Stomach (tissue), 9 donors: ENCODE results near the gene TRIP13. TPM values are rescaled to one million over a fixed set of nuclear protein-coding genes. Genes with fewer than 3 reads are reported as not detected.

Experiments
- DNase-seq, 2 donors: peaks; one replicate each; pipeline versions ENCODE4 v3.0.0 to v3.0.0-alpha.2; 2013 to 2019
- H3K27ac ChIP-seq, 5 donors: fragments of 200-600 bp in 4 of 5; sonication (generic) in 4 of 5; one replicate each; pipeline ENCODE4 v1.5.1; 2013 to 2019; ENCODE audit warnings: mild to moderate bottlenecking in 1 of 5, moderate library complexity in 1 of 5
- H3K27me3 ChIP-seq, 3 donors: fragments of 200-600 bp; sonication (generic); one replicate each; pipeline ENCODE4 v1.5.1; 2017 to 2019; ENCODE audit warnings: mixed run types in 1 of 3
- H3K36me3 ChIP-seq, 4 donors: fragments of 200-600 bp; sonication (generic); 1 replicate in 3 of 4; 2 replicates in 1 of 4; pipeline ENCODE4 v1.5.1; 2016 to 2019
- H3K4me1 ChIP-seq, 4 donors: fragments of 200-600 bp; sonication (generic); one replicate each; pipeline ENCODE4 v1.5.1; 2016 to 2019
- H3K4me3 ChIP-seq, 4 donors: fragments of 200-600 bp; sonication (generic) in 3 of 4; one replicate each; pipeline ENCODE4 v1.5.1; 2016 to 2019; ENCODE audit warnings: mild to moderate bottlenecking in 1 of 4
- H3K9me3 ChIP-seq, 4 donors: fragments of 200-600 bp; sonication (generic); one replicate each; pipeline ENCODE4 v1.5.1; 2016 to 2019
- CTCF ChIP-seq, 7 experiments: fragments of 450-650 bp in 4 of 7; fragments of 200-600 bp in 3 of 7; sonication (generic) in 3 of 7; IDR thresholded peaks; one replicate each; pipeline ENCODE4 v1.5.1; 2016 to 2019; ENCODE audit warnings: antibody characterized with exemption in 7 of 7, control low read depth in 2 of 7, mild to moderate bottlenecking in 1 of 7
- EP300 ChIP-seq: sonication (generic); formaldehyde crosslinking; IDR thresholded peaks from one replicate; pipeline ENCODE4 v1.6.1; 2017; ENCODE audit warnings: antibody characterized with exemption
- POLR2A ChIP-seq, 4 donors: fragments of 450-650 bp; IDR thresholded peaks; one replicate each; pipeline ENCODE4 v1.6.1; 2016; ENCODE audit warnings: antibody characterized with exemption in 4 of 4, control low read depth in 2 of 4, mild to moderate bottlenecking in 1 of 4, moderate library complexity in 1 of 4
- POLR2AphosphoS5 ChIP-seq, 3 donors: sonication (generic); formaldehyde crosslinking; IDR thresholded peaks; one replicate each; pipeline ENCODE4 v1.6.1; 2016; ENCODE audit warnings: antibody characterized with exemption in 3 of 3
- WGBS, 5 donors: extraction: QIAGEN DNeasy Blood & Tissue Kit in 3 of 5; methylation state at CpG; one replicate each; pipeline versions ENCODE4 v1.1.5 to v1.1.7; 2013 to 2018; 5-methylcytosine and 5-hydroxymethylcytosine counted together
- intact Hi-C: fragments of 100-400 bp; cut with DNase I; formaldehyde crosslinking; loops from one replicate; pipeline ENCODE4 v1.15.1; 2023; ENCODE audit warnings: low total_unique reads
- polyA plus RNA-seq, 3 donors: library from polyadenylated mRNA; stranded (reverse); fragments of 200-250 nt; gene quantifications; one replicate each; pipeline ENCODE4 v1.2.3, GENCODE V29; 2013
- total RNA-seq, 5 donors: library from RNA; depleted of rRNA; stranded (reverse); fragments of >200 nt; gene quantifications; one replicate each; pipeline versions ENCODE4 v1.1.0 to v1.2.3, GENCODE V29; 2014 to 2016
- donor health status: healthy with polysubstance abuse.
- donor health status: Bipolar disorder and iron deficiency.
- donor health status: healthy.

TRIP13 gene
- total and polyA plus RNA-seq, 8 donors: 0.58 to 10.4 (median 3.5) TPM; not detected in 1

- 91 to 94% (median 93%) methylated on average over 18 of the region's 18 CpGs for WGBS, 5 donors
- no peak for TF ChIP-seq POLR2AphosphoS5 (IDR thresholded peaks at IDR 0.05)
- TF ChIP-seq EP300: no peak
- TF ChIP-seq POLR2A (IDR thresholded peaks at IDR 0.05): no peak
- no peak for TF ChIP-seq CTCF (IDR thresholded peaks at IDR 0.05)
- H3K4me1 ChIP-seq: peaks cover 0 to under 1% (median 0%) of the 10 kb centered on the region in 4 donors
- peaks cover 75 to 98% (median 98%) of the 10 kb centered on the region in 4 donors for H3K36me3 ChIP-seq
- H3K27me3 ChIP-seq: no peaks in the 10 kb centered on the region
- no peaks in the 10 kb centered on the region for H3K9me3 ChIP-seq
- no peak for DNase-seq
- H3K27ac ChIP-seq: no peak overlapping the region
- H3K4me3 ChIP-seq: no peak overlapping the region
- intact Hi-C loops: no loop called here
Measured at GRCh38 chr5:885127-885442, 7.6 kb upstream of the TRIP13 start.

- Histone ChIP-seq H3K9me3 (no peaks in the 10 kb centered on the region), H3K27ac (no peak overlapping the region), H3K4me1 (peaks cover 0 to 5% (median under 1%) of the 10 kb centered on the region in 4 donors), H3K36me3 (peaks cover 80 to 100% (median 100%) of the 10 kb centered on the region in 4 donors), H3K4me3 (no peak overlapping the region), H3K27me3 (no peaks in the 10 kb centered on the region)
- DNase-seq: no peak
- TF ChIP-seq CTCF (IDR thresholded peaks at IDR 0.05) (no peak), POLR2AphosphoS5 (IDR thresholded peaks at IDR 0.05) (no peak), POLR2A (IDR thresholded peaks at IDR 0.05) (no peak), EP300 (no peak)
- intact Hi-C loops: no loop called here
- 82 to 89% (median 89%) methylated on average over 11 to 13 of the region's 13 CpGs for WGBS, 5 donors
Measured at GRCh38 chr5:885529-885928, 7.2 kb upstream of the TRIP13 start.

GRCh38 chr5:886036-886435, 6.6 kb upstream of the TRIP13 start:
- Histone ChIP-seq H3K9me3 (no peaks in the 10 kb centered on the region), H3K27ac (no peak overlapping the region), H3K36me3 (peaks cover 77 to 100% (median 100%) of the 10 kb centered on the region in 4 donors), H3K27me3 (no peaks in the 10 kb centered on the region), H3K4me1 (peaks cover 2 to 9% (median 6%) of the 10 kb centered on the region in 4 donors), H3K4me3 (no peak overlapping the region)
- TF ChIP-seq CTCF (IDR thresholded peaks at IDR 0.05) (no peak), EP300 (no peak), POLR2A (IDR thresholded peaks at IDR 0.05) (no peak), POLR2AphosphoS5 (IDR thresholded peaks at IDR 0.05) (no peak)
- no peak for DNase-seq
- WGBS, 5 donors: 89 to 95% (median 94%) methylated on average over 12 to 13 of the region's 13 CpGs
- intact Hi-C loops: no loop called here

GRCh38 chr5:886716-887325, 5.9 kb upstream of the TRIP13 start:
- DNase-seq: no peak
- WGBS, 5 donors: 88 to 94% (median 92%) methylated on average over 23 to 26 of the region's 26 CpGs
- intact Hi-C loops: no loop called here
- no peaks in the 10 kb centered on the region for H3K27me3 ChIP-seq
- peaks cover 69 to 97% (median 95%) of the 10 kb centered on the region in 4 donors for H3K36me3 ChIP-seq
- no peak for TF ChIP-seq EP300
- TF ChIP-seq POLR2AphosphoS5 (IDR thresholded peaks at IDR 0.05): no peak
- TF ChIP-seq POLR2A (IDR thresholded peaks at IDR 0.05): no peak
- TF ChIP-seq CTCF (IDR thresholded peaks at IDR 0.05): no peak
- H3K9me3 ChIP-seq: no peaks in the 10 kb centered on the region
- H3K27ac ChIP-seq: no peak overlapping the region
- peaks cover 10 to 17% (median 13%) of the 10 kb centered on the region in 4 donors for H3K4me1 ChIP-seq
- H3K4me3 ChIP-seq: no peak overlapping the region
